Activated B cell treated with CpG ODN at 0.5 μM for 24 hours (primary cell): Measurements from ENCODE around the gene WNT2B. TPM values are rescaled to one million over a fixed set of nuclear protein-coding genes. Genes with fewer than 3 reads are reported as not detected.

ENCODE experiments used
- ATAC-seq: fragments of 200-7000 bp; cut with Tn5 transposase; one replicate; pipeline ENCODE4 v1.10.0; 2021; ENCODE audit warnings: low read depth, mild to moderate bottlenecking, moderate library complexity
- CTCF ChIA-PET: fragments of 350-600 bp; sonication (Branson Sonifier 250); formaldehyde crosslinking; loops from one replicate; lab custom pipeline; 2021; ENCODE audit warnings: antibody characterized with exemption; lab: Charles Lee
- POLR2A ChIA-PET: fragments of 350-600 bp; sonication (Branson Sonifier 250); formaldehyde crosslinking; loops from one replicate; lab custom pipeline; 2021; ENCODE audit warnings: antibody characterized with exemption; lab: Charles Lee
- DNase-seq: peaks from one replicate; pipeline ENCODE4 v3.0.0; 2022
- H3K27ac Mint-ChIP-seq: one replicate; pipeline ENCODE4 v1.8.0; 2020; ENCODE audit warnings: mixed read lengths
- H3K27me3 Mint-ChIP-seq: one replicate; pipeline ENCODE4 v1.8.0; 2021; ENCODE audit warnings: mixed read lengths
- H3K36me3 Mint-ChIP-seq: one replicate; pipeline ENCODE4 v1.8.0; 2021; ENCODE audit warnings: low read depth, mixed read lengths
- H3K4me1 Mint-ChIP-seq: one replicate; pipeline ENCODE4 v1.8.0; 2021; ENCODE audit warnings: mixed read lengths
- H3K4me3 Mint-ChIP-seq: one replicate; pipeline ENCODE4 v1.8.0; 2020; ENCODE audit warnings: mild to moderate bottlenecking, mixed read lengths
- H3K9me3 Mint-ChIP-seq: one replicate; pipeline ENCODE4 v1.8.0; 2020; ENCODE audit warnings: mixed read lengths
- intact Hi-C: fragments of 100-400 bp; cut with micrococcal nuclease; formaldehyde crosslinking; loops from one replicate; pipeline ENCODE4 v1.15.1; 2024
- total RNA-seq: library from RNA; stranded (reverse); gene quantifications from 2 replicates; pipeline ENCODE4 v1.2.3, GENCODE V29; 2022
- TF ChIP-seq, protein P1 (sequence below): fragments of 200-600 bp; IDR thresholded peaks from one replicate; pipeline ENCODE4 v1.8.0; 2022; ENCODE audit warnings: antibody characterized with exemption, mild to moderate bottlenecking

Gene WNT2B
- total RNA-seq, 1 donor from 2014 or later: 1.4 TPM

DNA sequence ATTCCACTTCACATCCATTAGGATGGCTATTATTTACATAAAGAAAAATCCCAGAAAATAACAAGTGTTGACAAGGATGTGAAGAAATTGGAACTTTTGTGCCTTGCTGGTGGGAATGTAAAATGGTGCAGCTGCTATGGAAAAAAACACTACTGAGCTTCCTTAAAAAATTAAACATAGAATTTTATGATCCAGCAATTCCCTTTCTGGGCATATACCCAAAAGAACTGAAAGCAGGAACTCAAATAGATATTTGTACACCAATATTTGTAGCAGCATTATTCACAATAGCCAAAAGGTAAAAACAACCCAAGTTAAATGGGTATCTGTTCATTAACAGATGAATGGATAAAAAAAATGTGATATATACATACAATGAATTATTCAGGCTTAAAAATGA, 45.6 kb downstream of the WNT2B start:
- Mint-ChIP-seq H3K4me1 (no peaks in the 10 kb centered on the region), H3K9me3 (no peaks in the 10 kb centered on the region), H3K27me3 (no peaks in the 10 kb centered on the region), H3K36me3 (peaks cover 5% of the 10 kb centered on the region), H3K27ac (no peak overlapping the region), H3K4me3 (no peak overlapping the region)
- ChIA-PET CTCF (no interaction called here), POLR2A (interaction anchor here (0.6 kb wide), 1 partner anchor 10 kb away, joined by 11 read pairs; no protein-coding TSS in a partner anchor)
- intact Hi-C loops: no loop called here
- no peak for ATAC-seq
- TF ChIP-seq, protein P1, sequence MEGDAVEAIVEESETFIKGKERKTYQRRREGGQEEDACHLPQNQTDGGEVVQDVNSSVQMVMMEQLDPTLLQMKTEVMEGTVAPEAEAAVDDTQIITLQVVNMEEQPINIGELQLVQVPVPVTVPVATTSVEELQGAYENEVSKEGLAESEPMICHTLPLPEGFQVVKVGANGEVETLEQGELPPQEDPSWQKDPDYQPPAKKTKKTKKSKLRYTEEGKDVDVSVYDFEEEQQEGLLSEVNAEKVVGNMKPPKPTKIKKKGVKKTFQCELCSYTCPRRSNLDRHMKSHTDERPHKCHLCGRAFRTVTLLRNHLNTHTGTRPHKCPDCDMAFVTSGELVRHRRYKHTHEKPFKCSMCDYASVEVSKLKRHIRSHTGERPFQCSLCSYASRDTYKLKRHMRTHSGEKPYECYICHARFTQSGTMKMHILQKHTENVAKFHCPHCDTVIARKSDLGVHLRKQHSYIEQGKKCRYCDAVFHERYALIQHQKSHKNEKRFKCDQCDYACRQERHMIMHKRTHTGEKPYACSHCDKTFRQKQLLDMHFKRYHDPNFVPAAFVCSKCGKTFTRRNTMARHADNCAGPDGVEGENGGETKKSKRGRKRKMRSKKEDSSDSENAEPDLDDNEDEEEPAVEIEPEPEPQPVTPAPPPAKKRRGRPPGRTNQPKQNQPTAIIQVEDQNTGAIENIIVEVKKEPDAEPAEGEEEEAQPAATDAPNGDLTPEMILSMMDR: no peak
- no peak for DNase-seq

DNA sequence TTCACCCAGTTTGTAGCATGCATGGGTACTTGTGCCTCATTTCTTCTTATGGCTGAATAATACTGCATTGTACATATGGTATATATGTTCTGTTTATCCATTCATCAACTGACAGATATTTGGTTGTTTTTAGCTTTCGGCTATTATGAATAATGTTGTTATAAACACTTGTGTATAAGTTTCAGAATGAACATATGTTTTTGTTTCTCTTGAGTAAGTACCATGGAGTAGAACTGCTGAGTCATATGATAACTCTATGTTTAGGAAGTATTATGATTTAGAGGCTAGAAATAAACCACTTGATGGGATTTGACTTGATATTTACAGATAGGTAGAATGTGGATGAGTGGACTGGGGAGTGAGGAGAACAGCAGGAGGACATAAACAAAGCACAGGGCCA, 48.6 kb downstream of the WNT2B start:
- ChIA-PET POLR2A (no interaction called here), CTCF (no interaction called here)
- Mint-ChIP-seq H3K4me1 (no peaks in the 10 kb centered on the region), H3K27ac (no peak overlapping the region), H3K9me3 (no peaks in the 10 kb centered on the region), H3K4me3 (no peak overlapping the region), H3K36me3 (peaks cover 7% of the 10 kb centered on the region), H3K27me3 (no peaks in the 10 kb centered on the region)
- DNase-seq (no peak), ATAC-seq (no peak)
- TF ChIP-seq, protein P1: no peak
- intact Hi-C loops: no loop called here

DNA sequence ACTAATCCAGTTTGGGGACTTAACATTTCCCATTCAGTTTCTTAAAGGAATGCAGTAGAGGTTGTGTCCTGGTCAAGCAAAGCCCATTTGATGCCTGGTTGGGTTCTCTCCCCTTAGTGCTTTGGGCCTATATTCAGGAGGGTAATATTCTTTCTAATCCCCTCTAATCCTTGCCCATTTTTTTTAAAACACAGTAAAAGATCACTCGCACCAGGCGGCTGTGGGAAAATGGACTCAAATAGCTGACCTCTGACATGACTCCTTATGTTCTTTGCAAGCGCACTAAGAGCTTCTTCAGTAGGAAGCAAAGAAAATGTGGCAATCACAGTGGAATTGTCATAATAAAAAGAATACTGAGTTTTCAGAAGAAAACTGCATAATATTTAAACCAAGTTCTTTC, 49.9 kb downstream of the WNT2B start:
- no peak overlapping the region for H3K4me3 Mint-ChIP-seq
- ChIA-PET CTCF (no interaction called here), POLR2A (no interaction called here)
- no peaks in the 10 kb centered on the region for H3K27me3 Mint-ChIP-seq
- ATAC-seq: no peak
- peaks cover 7% of the 10 kb centered on the region for H3K36me3 Mint-ChIP-seq
- TF ChIP-seq, protein P1: no peak
- H3K9me3 Mint-ChIP-seq: no peaks in the 10 kb centered on the region
- H3K27ac Mint-ChIP-seq: no peak overlapping the region
- no peak for DNase-seq
- H3K4me1 Mint-ChIP-seq: no peaks in the 10 kb centered on the region
- intact Hi-C loops: no loop called here

DNA sequence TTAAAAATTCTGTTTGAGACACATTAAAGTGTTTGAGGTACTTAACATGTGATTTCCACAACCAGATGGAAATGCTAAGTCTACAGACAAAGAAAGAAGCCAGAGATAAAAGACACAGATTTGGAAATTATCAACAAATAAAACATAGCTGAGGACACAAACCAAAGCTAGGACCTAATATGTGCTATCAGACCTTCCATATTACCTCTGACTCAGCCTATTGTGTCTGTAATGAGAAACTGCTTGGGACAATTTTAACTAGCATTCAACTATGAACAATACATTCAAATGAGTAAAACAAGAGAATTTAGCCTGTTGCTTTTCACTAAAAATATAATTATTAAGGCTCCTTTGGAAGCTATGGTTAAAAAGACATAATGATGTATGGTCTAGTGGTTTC, 54.6 kb downstream of the WNT2B start:
- no peaks in the 10 kb centered on the region for H3K4me1 Mint-ChIP-seq
- ChIA-PET POLR2A (no interaction called here), CTCF (no interaction called here)
- H3K9me3 Mint-ChIP-seq: no peaks in the 10 kb centered on the region
- no peak for DNase-seq
- no peaks in the 10 kb centered on the region for H3K27me3 Mint-ChIP-seq
- intact Hi-C loops: no loop called here
- H3K4me3 Mint-ChIP-seq: no peak overlapping the region
- ATAC-seq: no peak
- H3K36me3 Mint-ChIP-seq: peaks cover 4% of the 10 kb centered on the region
- no peak overlapping the region for H3K27ac Mint-ChIP-seq
- TF ChIP-seq, protein P1: no peak

DNA sequence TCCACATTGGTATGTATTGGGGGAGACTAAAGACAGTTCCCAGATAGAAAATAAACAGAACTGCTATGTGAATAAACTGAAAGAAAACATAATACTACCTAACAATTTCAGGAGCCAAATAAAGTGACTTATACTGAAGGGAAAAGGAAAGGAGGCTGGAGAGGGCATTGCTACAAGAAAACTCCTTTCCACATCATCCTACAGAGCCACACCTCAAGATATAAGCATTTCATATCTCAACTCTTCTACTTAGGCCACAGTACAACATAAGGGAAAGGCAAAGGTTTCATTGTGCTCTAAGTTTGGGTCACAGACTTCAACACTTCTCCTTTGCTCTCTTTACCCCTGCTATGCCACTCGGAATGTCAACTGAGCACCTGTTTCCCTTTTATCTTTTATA, 55.3 kb downstream of the WNT2B start:
- no peaks in the 10 kb centered on the region for H3K4me1 Mint-ChIP-seq
- no peak overlapping the region for H3K4me3 Mint-ChIP-seq
- H3K27me3 Mint-ChIP-seq: no peaks in the 10 kb centered on the region
- ATAC-seq (no peak), DNase-seq (no peak)
- CTCF ChIA-PET: no interaction called here
- H3K36me3 Mint-ChIP-seq: peaks cover 5% of the 10 kb centered on the region
- TF ChIP-seq, protein P1: no peak
- no peak overlapping the region for H3K27ac Mint-ChIP-seq
- intact Hi-C loops: no loop called here
- H3K9me3 Mint-ChIP-seq: no peaks in the 10 kb centered on the region
- POLR2A ChIA-PET: no interaction called here
